A549 (cell line): Measurements from ENCODE around the gene CMTM1. TPM values are rescaled to one million over a fixed set of nuclear protein-coding genes. Genes with fewer than 3 reads are reported as not detected.
A peak's percentile ranks its signal among the peaks of the same experiment; 100 is the strongest.

Experiments used
- ATAC-seq, 2 experiments: fragments of 200-7000 bp in 1 of 2; fragments of >200 bp in 1 of 2; cut with Nextera tagmentation in 1 of 2; cut with Tn5 transposase in 1 of 2; 3 replicates each; pipeline versions ENCODE4 v1.8.0 to v1.9.1; 2018 to 2020; ENCODE audit warnings: mild to moderate bottlenecking in 1 of 2, moderate library complexity in 1 of 2
- CTCF ChIA-PET: fragments of 300-600 bp; sonication (Branson Sonifier 250); formaldehyde crosslinking; extraction: SDS; loops from one replicate; lab custom pipeline; 2021; ENCODE audit warnings: antibody characterized with exemption, inconsistent platforms; lab: Yijun Ruan, JAX
- POLR2A ChIA-PET: fragments of 350-600 bp; formaldehyde crosslinking; extraction: SDS; loops from one replicate; lab custom pipeline; 2021; ENCODE audit warnings: antibody characterized with exemption, inconsistent platforms; lab: Yijun Ruan, JAX
- DNase-seq, 2 experiments: peaks; one replicate each; pipeline versions ENCODE4 v3.0.0 to v3.0.0-alpha.2; 2011 to 2016; ENCODE audit warnings: low read depth in 1 of 2, low spot score in 1 of 2
- FAIRE-seq: peaks from 2 replicates; lab custom pipeline; 2011; peaks lifted over from hg19 to GRCh38; lab: Jason Lieb, UNC
- H3K27ac ChIP-seq, 2 experiments: fragments of >200 bp; sonication (Bioruptor Twin); formaldehyde crosslinking; 3 replicates each; pipeline ENCODE4 v1.5.1; 2016 to 2017
- H3K4me1 ChIP-seq: fragments of >200 bp; sonication (Bioruptor Twin); formaldehyde crosslinking; 3 replicates; pipeline ENCODE4 v1.6.1; 2016
- H3K4me2 ChIP-seq: fragments of >200 bp; sonication (Bioruptor Twin); formaldehyde crosslinking; 3 replicates; pipeline ENCODE4 v1.6.1; 2016
- H3K4me3 ChIP-seq: fragments of >200 bp; sonication (Bioruptor Twin); formaldehyde crosslinking; 3 replicates; pipeline ENCODE4 v1.5.1; 2016
- H3K9me3 ChIP-seq: fragments of >200 bp; sonication (Bioruptor Twin); formaldehyde crosslinking; 3 replicates; pipeline ENCODE4 v1.6.1; 2016
- CHD2 ChIP-seq: fragments of 150-350 bp; IDR thresholded peaks from 2 replicates; pipeline ENCODE4 v1.6.1; 2014; ENCODE audit warnings: low read length; ENCODE audit not compliant: partially characterized antibody
- EHF ChIP-seq: fragments of 250-450 bp; sonication (Bioruptor Pico); IDR thresholded peaks from 2 replicates; pipeline ENCODE4 v1.5.0; 2020; ENCODE audit warnings: mild to moderate bottlenecking
- FOSB ChIP-seq: fragments of 250-450 bp; sonication (Bioruptor Pico); IDR thresholded peaks from 2 replicates; pipeline ENCODE4 v1.5.0; 2020; ENCODE audit warnings: mild to moderate bottlenecking, moderate library complexity
- HEYL ChIP-seq: fragments of 250-450 bp; sonication (Bioruptor Pico); IDR thresholded peaks from 2 replicates; pipeline ENCODE4 v1.8.0; 2021; ENCODE audit warnings: mild to moderate bottlenecking, moderate library complexity
- HMGXB4 ChIP-seq: fragments of 250-450 bp; sonication (Bioruptor Pico); IDR thresholded peaks from 2 replicates; pipeline ENCODE4 v1.5.0; 2021; ENCODE audit warnings: mild to moderate bottlenecking, moderate library complexity, borderline replicate concordance
- HOXB13 ChIP-seq: fragments of 250-450 bp; sonication (Bioruptor Pico); IDR thresholded peaks from 2 replicates; pipeline ENCODE4 v1.5.0; 2020; ENCODE audit warnings: low read depth, mild to moderate bottlenecking, moderate library complexity
- KDM1A ChIP-seq: fragments of 200-600 bp; sonication (generic); IDR thresholded peaks from 2 replicates; pipeline ENCODE4 v1.6.1; 2016; ENCODE audit warnings: low read depth, mild to moderate bottlenecking
- KDM5A ChIP-seq: fragments of 200-600 bp; sonication (generic); IDR thresholded peaks from 2 replicates; pipeline ENCODE4 v1.6.1; 2016; ENCODE audit warnings: antibody characterized with exemption, mild to moderate bottlenecking
- MAFK ChIP-seq: fragments of 450-650 bp; IDR thresholded peaks from 2 replicates; pipeline ENCODE4 v1.6.1; 2014; ENCODE audit not compliant: partially characterized antibody
- NFE2L2 ChIP-seq: fragments of 150-350 bp; conservative IDR thresholded peaks from 2 replicates; pipeline ENCODE4 v1.6.1; 2014; ENCODE audit warnings: low read length
- PHF8 ChIP-seq: fragments of 200-600 bp; sonication (generic); IDR thresholded peaks from 2 replicates; pipeline ENCODE4 v1.6.1; 2016; ENCODE audit warnings: low read depth, mild to moderate bottlenecking, antibody characterized with exemption, moderate library complexity, borderline replicate concordance
- POLR2A ChIP-seq: IDR thresholded peaks from 2 replicates; pipeline ENCODE4 v1.6.1; 2012; ENCODE audit warnings: mild to moderate bottlenecking, low read length
- RAD21 ChIP-seq, 2 experiments: fragments of >200 bp in 1 of 2; sonication (Bioruptor Twin) in 1 of 2; formaldehyde crosslinking in 1 of 2; IDR thresholded peaks in 1 of 2; conservative IDR thresholded peaks in 1 of 2; 2 replicates in 1 of 2; 3 replicates in 1 of 2; pipeline ENCODE4 v1.6.1; 2012 to 2018; ENCODE audit warnings: inconsistent platforms in 1 of 2
- RARB ChIP-seq: fragments of 250-450 bp; sonication (Bioruptor Pico); IDR thresholded peaks from 2 replicates; pipeline ENCODE4 v1.8.0; 2021; ENCODE audit warnings: mild to moderate bottlenecking, moderate library complexity
- REST ChIP-seq: fragments of 200-600 bp; sonication (generic); IDR thresholded peaks from 2 replicates; pipeline ENCODE4 v1.6.1; 2016; ENCODE audit warnings: antibody characterized with exemption, mild to moderate bottlenecking, moderate library complexity
- RFX5 ChIP-seq: fragments of 450-650 bp; IDR thresholded peaks from 2 replicates; pipeline ENCODE4 v1.7.1; 2014; ENCODE audit warnings: antibody characterized with exemption, mild to moderate bottlenecking, moderate library complexity
- RNF2 ChIP-seq: fragments of 200-600 bp; sonication (generic); IDR thresholded peaks from 2 replicates; pipeline ENCODE4 v1.6.1; 2016; ENCODE audit warnings: low read depth, mild to moderate bottlenecking, antibody characterized with exemption, moderate library complexity, borderline replicate concordance
- SMC3 ChIP-seq: fragments of >200 bp; sonication (Bioruptor Twin); formaldehyde crosslinking; IDR thresholded peaks from 3 replicates; pipeline ENCODE4 v1.6.1; 2018; ENCODE audit warnings: inconsistent platforms
- TFCP2L1 ChIP-seq: fragments of 250-450 bp; sonication (Bioruptor Pico); IDR thresholded peaks from 2 replicates; pipeline ENCODE4 v1.5.0; 2021; ENCODE audit warnings: mild to moderate bottlenecking
- USF2 ChIP-seq: fragments of 450-650 bp; IDR thresholded peaks from 2 replicates; pipeline ENCODE4 v1.6.1; 2014; ENCODE audit warnings: antibody characterized with exemption
- ZNF302 ChIP-seq: fragments of 250-450 bp; sonication (Bioruptor Pico); IDR thresholded peaks from 2 replicates; pipeline ENCODE4 v1.9.0; 2021; ENCODE audit warnings: inconsistent platforms, mild to moderate bottlenecking, moderate library complexity
- WGBS: methylation state at CpG from one replicate; pipeline ENCODE4 v1.1.6; 2017; ENCODE audit errors: missing lambda C conversion rate; 5-methylcytosine and 5-hydroxymethylcytosine counted together
- polyA plus RNA-seq, 4 experiments: library from polyadenylated mRNA; depleted of rRNA in 3 of 4; stranded (reverse); fragments of >200 nt; fragmentation: RNase III in 1 of 4; extraction: RNeasy Plus Mini Kit Qiagen cat#74134 plus additional on column Dnase treatment in 1 of 4; gene quantifications; 2 replicates in 3 of 4; 3 replicates in 1 of 4; pipeline ENCODE4 v1.2.3, GENCODE V29; 2011 to 2017

The CMTM1 gene
- polyA plus RNA-seq, 2 of the 4 experiments (the other 2 are of a cell fraction), result 1.3 to 1.9 TPM

- Histone ChIP-seq H3K4me2 (peak overlapping the region; percentile 92), H3K4me1 (peaks cover 40% of the 10 kb centered on the region), H3K27ac (peak overlapping the region; percentile 90 to 91; a peak in 5 of 6 replicates), H3K9me3 (no peaks in the 10 kb centered on the region), H3K4me3 (no peak overlapping the region)
- ATAC-seq, result peak; percentile 37 to 60; a peak in 4 of 6 replicates
- DNase-seq, result peak; percentile 59 to 74
- WGBS, result 78% methylated on average over 6 of the region's 6 CpGs
- CTCF ChIA-PET, result interaction anchor here (1.3 to 5.4 kb wide), 10 partner anchors 9 to 144 kb away, joined by 3 to 26 read pairs (median 4); partner anchors contain the start of gene CMTM1
- POLR2A ChIA-PET, result interaction anchor here (1.5 to 1.7 kb wide), 3 partner anchors 40 to 53 kb away, joined by 7 to 13 read pairs (median 8); partner anchors contain the start of gene CMTM3
- no peak for FAIRE-seq
- TF ChIP-seq KDM1A (no peak), MAFK (peak; percentile 94), TFCP2L1 (CRISPR knock-in tag) (0 out of 2 replicates have a peak, but pooled peaks have one; percentile 14)
- TF ChIP-seq, all 56 proteins: peak for 2
Observed at GRCh38 chr16:66551348-66551759, 14.9 kb upstream of the CMTM1 start.

GRCh38 chr16:66551788-66552285 lies 14.4 kb upstream of the CMTM1 start:
- WGBS, result 43% methylated on average over 8 of the region's 8 CpGs
- H3K4me1 ChIP-seq, result peaks cover 40% of the 10 kb centered on the region
- TF ChIP-seq MAFK (no peak), RARB (CRISPR knock-in tag) (0 out of 2 replicates have a peak, but pooled peaks have one; percentile 28)
- ChIA-PET CTCF (interaction anchor here (1.2 to 5.4 kb wide), 10 partner anchors 9 to 145 kb away, joined by 3 to 26 read pairs (median 5); partner anchors contain the start of gene CMTM1), POLR2A (interaction anchor here (1.0 to 1.7 kb wide), 8 partner anchors 11 to 145 kb away, joined by 3 to 13 read pairs (median 7); partner anchors contain the start of gene CMTM3)
- peak in 1 of 2 experiments; percentile 12 for DNase-seq
- peak overlapping the region; percentile 51 for H3K4me3 ChIP-seq
- peak in 1 of 2 experiments; percentile 2; a peak in 2 of 6 replicates for ATAC-seq
- peak overlapping the region; percentile 90 to 91 for H3K27ac ChIP-seq
- no peak for FAIRE-seq
- H3K9me3 ChIP-seq, result no peaks in the 10 kb centered on the region
- H3K4me2 ChIP-seq, result peak overlapping the region; percentile 92

- no peaks in the 10 kb centered on the region for H3K9me3 ChIP-seq
- POLR2A ChIA-PET, result interaction anchor here (0.7 to 1.7 kb wide), 10 partner anchors 10 to 278 kb away, joined by 3 to 13 read pairs (median 5); partner anchors contain the start of genes CMTM3 and NAE1
- CTCF ChIA-PET, result interaction anchor here (0.5 to 5.4 kb wide), 11 partner anchors 8 to 1010 kb away, joined by 3 to 26 read pairs (median 5); partner anchors contain the start of genes CMTM1 and CTCF
- H3K27ac ChIP-seq, result peak within 1 kb of the TSS; percentile 90 to 91
- DNase-seq (peak; percentile 90 to 92), ATAC-seq (peak; percentile 72 to 81), FAIRE-seq (no peak)
- peak within 1 kb of the TSS; percentile 51 for H3K4me3 ChIP-seq
- peaks cover 40% of the 10 kb centered on the region for H3K4me1 ChIP-seq
- peak within 1 kb of the TSS; percentile 92 for H3K4me2 ChIP-seq
- 7% methylated on average over 53 of the region's 63 CpGs for WGBS
- TF ChIP-seq NFE2L2 (no peak), RNF2 (peak; percentile 93; the same call in 1 of the 2 replicates), TFCP2L1 (CRISPR knock-in tag) (peak; percentile 90), PHF8 (peak; percentile 19; the same call in 1 of the 2 replicates), HEYL (CRISPR knock-in tag) (0 out of 2 replicates have a peak, but pooled peaks have one; percentile 17), REST (peak; percentile 72), RAD21 (conservative IDR thresholded peaks at IDR 0.05 in 1 of 2, IDR thresholded peaks at IDR 0.05 in 1 of 2) (no peak), HMGXB4 (peak; percentile 69), RFX5 (0 out of 2 replicates have a peak, but pooled peaks have one; percentile 15), EHF (CRISPR knock-in tag) (peak; percentile 87; the same call in 1 of the 2 replicates), HOXB13 (CRISPR knock-in tag) (peak; percentile 95), FOSB (0 out of 2 replicates have a peak, but pooled peaks have one; percentile 30), SMC3 (0 out of 3 replicates have a peak, but pooled peaks have one; percentile 14), CHD2 (peak; percentile 43), POLR2A (peak; percentile 80), ZNF302 (peak; percentile 86), KDM5A (no peak), USF2 (peak; percentile 45; the same call in 1 of the 2 replicates)
Observed at GRCh38 chr16:66552286-66553177, 13.7 kb upstream of the CMTM1 start, which contains the start of gene CKLF. CKLF (plus strand) TSS chr16:66552576; CDS start chr16:66552716, 140 bp downstream.
